Parathyroid adenoma (tissue), 2 donors: Measurements from ENCODE around the gene C2CD2.

Source experiments
- H2AFZ ChIP-seq: fragments of 300-600 bp; sonication (generic); one replicate; pipeline ENCODE4 v1.7.0; 2017; ENCODE audit warnings: antibody characterized with exemption, mild to moderate bottlenecking
- H3K27ac ChIP-seq: fragments of 300-600 bp; sonication (generic); one replicate; pipeline ENCODE4 v1.7.0; 2017
- H3K27me3 ChIP-seq: fragments of 300-600 bp; sonication (generic); one replicate; pipeline ENCODE4 v1.7.0; 2017; ENCODE audit warnings: low read length; ENCODE audit not compliant: control insufficient read depth, insufficient read depth
- H3K36me3 ChIP-seq: fragments of 300-600 bp; sonication (generic); one replicate; pipeline ENCODE4 v1.7.0; 2017; ENCODE audit warnings: low read length; ENCODE audit not compliant: control insufficient read depth, insufficient read depth
- H3K4me1 ChIP-seq: fragments of 300-600 bp; sonication (generic); one replicate; pipeline ENCODE4 v1.7.0; 2017; ENCODE audit warnings: control low read depth
- H3K4me2 ChIP-seq: fragments of 300-600 bp; sonication (generic); one replicate; pipeline ENCODE4 v1.7.0; 2017; ENCODE audit warnings: low read length
- H3K4me3 ChIP-seq: fragments of 300-600 bp; sonication (generic); one replicate; pipeline ENCODE4 v1.7.0; 2017; ENCODE audit warnings: low read depth, low read length
- H3K79me2 ChIP-seq: fragments of 300-600 bp; sonication (generic); one replicate; pipeline ENCODE4 v1.7.0; 2017; ENCODE audit warnings: control low read depth
- H3K9ac ChIP-seq: fragments of 300-600 bp; sonication (generic); one replicate; pipeline ENCODE4 v1.7.0; 2017; ENCODE audit warnings: mild to moderate bottlenecking
- H3K9me3 ChIP-seq: fragments of 300-600 bp; sonication (generic); one replicate; pipeline ENCODE4 v1.7.0; 2017; ENCODE audit warnings: low read length; ENCODE audit not compliant: control insufficient read depth
- TF ChIP-seq, protein P1 (sequence below): fragments of 300-600 bp; sonication (generic); IDR thresholded peaks from one replicate; pipeline ENCODE4 v1.7.0; 2017; ENCODE audit warnings: antibody characterized with exemption, mild to moderate bottlenecking
- donor health status: primary hyperparathyroidism.

The C2CD2 gene

DNA sequence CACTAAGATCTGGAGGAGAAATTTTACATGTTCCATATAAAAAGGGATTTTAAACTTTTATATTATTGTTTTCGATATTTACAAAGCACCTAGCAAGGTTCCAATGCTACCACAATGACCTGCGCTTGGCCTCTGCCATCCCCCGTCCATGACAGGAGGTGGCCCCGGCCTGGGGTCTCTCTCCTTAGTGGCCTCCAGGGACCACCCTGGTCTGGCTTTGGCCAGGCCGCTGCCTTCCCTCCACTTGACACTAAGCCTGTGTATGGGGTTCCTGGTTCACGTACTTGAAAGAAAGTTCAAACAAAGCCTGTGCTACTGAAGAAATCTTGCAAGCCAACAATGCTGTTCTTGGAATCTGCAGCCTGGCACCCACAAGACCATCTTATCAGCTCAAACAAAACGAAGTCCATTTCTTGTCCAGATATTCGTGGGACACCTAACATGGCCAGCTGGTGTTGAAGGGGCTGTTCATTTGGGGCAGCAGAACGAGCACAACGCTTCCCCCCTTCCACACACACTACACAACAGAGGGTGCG is 87.5 kb downstream of the C2CD2 start:
- H3K4me3 ChIP-seq = no peak overlapping the region
- no peaks in the 10 kb centered on the region for H3K79me2 ChIP-seq
- H3K9me3 ChIP-seq = no peaks in the 10 kb centered on the region
- no peak overlapping the region for H3K27ac ChIP-seq
- H2AFZ ChIP-seq = no peak overlapping the region
- H3K4me1 ChIP-seq = no peaks in the 10 kb centered on the region
- H3K36me3 ChIP-seq = no peaks in the 10 kb centered on the region
- no peaks in the 10 kb centered on the region for H3K27me3 ChIP-seq
- TF ChIP-seq, protein P1, sequence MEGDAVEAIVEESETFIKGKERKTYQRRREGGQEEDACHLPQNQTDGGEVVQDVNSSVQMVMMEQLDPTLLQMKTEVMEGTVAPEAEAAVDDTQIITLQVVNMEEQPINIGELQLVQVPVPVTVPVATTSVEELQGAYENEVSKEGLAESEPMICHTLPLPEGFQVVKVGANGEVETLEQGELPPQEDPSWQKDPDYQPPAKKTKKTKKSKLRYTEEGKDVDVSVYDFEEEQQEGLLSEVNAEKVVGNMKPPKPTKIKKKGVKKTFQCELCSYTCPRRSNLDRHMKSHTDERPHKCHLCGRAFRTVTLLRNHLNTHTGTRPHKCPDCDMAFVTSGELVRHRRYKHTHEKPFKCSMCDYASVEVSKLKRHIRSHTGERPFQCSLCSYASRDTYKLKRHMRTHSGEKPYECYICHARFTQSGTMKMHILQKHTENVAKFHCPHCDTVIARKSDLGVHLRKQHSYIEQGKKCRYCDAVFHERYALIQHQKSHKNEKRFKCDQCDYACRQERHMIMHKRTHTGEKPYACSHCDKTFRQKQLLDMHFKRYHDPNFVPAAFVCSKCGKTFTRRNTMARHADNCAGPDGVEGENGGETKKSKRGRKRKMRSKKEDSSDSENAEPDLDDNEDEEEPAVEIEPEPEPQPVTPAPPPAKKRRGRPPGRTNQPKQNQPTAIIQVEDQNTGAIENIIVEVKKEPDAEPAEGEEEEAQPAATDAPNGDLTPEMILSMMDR = no peak
- H3K4me2 ChIP-seq = no peak overlapping the region
- no peak overlapping the region for H3K9ac ChIP-seq

DNA sequence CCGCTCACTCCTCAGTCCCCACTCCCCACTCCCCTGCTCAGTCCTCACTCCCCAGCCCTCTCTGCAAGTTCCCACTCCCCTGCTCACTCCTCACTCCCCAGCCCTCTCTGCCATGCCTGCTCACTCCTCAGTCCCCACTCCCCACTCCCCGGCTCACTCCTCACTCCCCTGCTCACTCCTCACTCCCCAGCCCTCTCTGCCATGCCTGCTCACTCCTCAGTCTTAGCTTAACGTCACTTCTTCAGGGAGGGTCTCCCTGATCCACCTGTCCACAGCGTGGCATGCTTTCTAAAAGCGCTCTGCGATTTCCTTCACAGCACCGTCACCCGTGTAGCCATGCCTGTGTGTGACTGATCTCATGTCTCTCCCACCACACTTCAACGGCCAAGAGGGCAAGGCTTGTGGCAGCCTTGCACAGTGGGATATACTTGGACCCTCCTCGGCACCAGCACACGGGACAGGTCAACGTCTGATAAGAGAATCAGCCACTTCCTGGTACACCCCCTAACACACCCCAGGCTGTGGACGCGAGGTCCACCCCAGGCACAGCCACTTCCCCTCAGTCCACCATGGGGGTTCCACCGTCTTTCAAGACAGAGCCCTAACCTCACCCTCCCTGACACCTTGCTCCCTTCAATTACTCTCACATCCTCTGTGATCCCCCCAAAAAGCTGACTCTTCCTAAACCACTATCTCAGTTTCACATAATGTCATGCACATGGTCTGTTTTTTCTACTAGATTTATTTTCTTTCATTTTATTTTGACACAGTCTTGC is 88.6 kb downstream of the C2CD2 start:
- no peak overlapping the region for H3K27ac ChIP-seq
- no peaks in the 10 kb centered on the region for H3K9me3 ChIP-seq
- no peak overlapping the region for H3K9ac ChIP-seq
- TF ChIP-seq, protein P1 = no peak
- H3K36me3 ChIP-seq = no peaks in the 10 kb centered on the region
- no peak overlapping the region for H3K4me2 ChIP-seq
- H3K4me3 ChIP-seq = no peak overlapping the region
- H3K79me2 ChIP-seq = no peaks in the 10 kb centered on the region
- no peaks in the 10 kb centered on the region for H3K4me1 ChIP-seq
- no peaks in the 10 kb centered on the region for H3K27me3 ChIP-seq
- H2AFZ ChIP-seq = no peak overlapping the region

DNA sequence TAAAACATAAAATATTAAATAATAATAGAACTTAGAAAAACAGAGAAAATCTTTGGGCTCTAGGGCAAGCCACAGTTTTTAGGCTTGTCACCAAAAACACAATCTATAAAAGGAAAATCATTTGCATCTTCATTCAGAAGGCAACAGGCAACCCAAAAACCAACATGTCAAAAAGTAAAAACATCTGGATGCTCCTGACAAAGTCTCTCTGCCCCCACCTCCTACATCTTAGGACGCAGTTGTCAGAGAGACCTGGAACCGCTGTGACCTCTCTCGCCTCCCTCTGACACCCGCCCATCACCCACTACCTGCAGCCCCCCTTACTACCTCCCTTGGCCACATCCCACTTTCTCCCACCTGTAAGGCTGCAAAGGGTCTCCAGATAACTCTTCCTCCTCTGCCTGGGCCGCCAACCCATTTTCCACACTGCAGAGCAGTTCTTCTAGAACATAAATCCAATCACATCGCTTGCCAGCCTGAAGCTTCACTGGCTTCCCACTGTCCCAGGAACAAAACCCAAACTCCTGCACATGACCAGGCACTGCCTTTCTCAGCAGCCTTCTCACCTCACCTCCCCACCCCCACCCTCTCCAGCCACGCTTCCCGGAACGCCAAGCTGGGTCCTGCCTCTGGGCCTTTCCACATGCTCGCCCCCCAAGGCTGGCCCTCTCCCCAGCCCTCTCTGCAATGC is 89.4 kb downstream of the C2CD2 start:
- H3K4me2 ChIP-seq = no peak overlapping the region

DNA sequence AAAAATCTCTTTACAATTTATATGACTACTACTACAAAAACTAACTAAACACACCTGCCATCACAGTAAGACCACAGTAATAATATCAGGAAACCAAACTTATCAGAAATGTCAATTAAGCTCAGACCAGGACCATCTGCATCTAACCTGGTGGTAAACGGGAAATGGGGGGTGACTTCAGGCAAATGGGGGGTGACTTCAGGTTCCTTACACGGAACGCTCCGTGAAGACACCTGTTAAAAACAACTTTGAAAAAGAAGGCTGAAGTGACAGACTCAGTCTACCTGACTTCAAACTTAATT is 90.4 kb downstream of the C2CD2 start:
- Histone ChIP-seq H3K9ac (no peak overlapping the region), H3K4me3 (no peak overlapping the region), H3K27ac (no peak overlapping the region), H3K9me3 (no peaks in the 10 kb centered on the region), H3K4me1 (no peaks in the 10 kb centered on the region), H3K36me3 (no peaks in the 10 kb centered on the region), H2AFZ (no peak overlapping the region), H3K4me2 (no peak overlapping the region), H3K27me3 (no peaks in the 10 kb centered on the region), H3K79me2 (no peaks in the 10 kb centered on the region)
- TF ChIP-seq, protein P1 = no peak

More for the DNA sequence above, 89.4 kb downstream of the C2CD2 start:
- Histone ChIP-seq H3K79me2 (no peaks in the 10 kb centered on the region), H3K9ac (no peak overlapping the region), H2AFZ (no peak overlapping the region), H3K9me3 (no peaks in the 10 kb centered on the region), H3K27me3 (no peaks in the 10 kb centered on the region), H3K27ac (no peak overlapping the region), H3K36me3 (no peaks in the 10 kb centered on the region), H3K4me1 (no peaks in the 10 kb centered on the region), H3K4me3 (no peak overlapping the region)
- TF ChIP-seq, protein P1 = no peak
